Tibial nerve (tissue), 4 donors: ENCODE results near the gene LAMC3.

Source experiments
- CTCF ChIP-seq, 5 experiments: fragments of 200-600 bp in 3 of 5; fragments of 450-650 bp in 2 of 5; sonication (generic) in 3 of 5; IDR thresholded peaks; one replicate each; pipeline ENCODE4 v1.5.1; 2016 to 2019; ENCODE audit warnings: antibody characterized with exemption in 5 of 5, mild to moderate bottlenecking in 3 of 5, moderate library complexity in 2 of 5
- EP300 ChIP-seq, 2 donors: sonication (generic); formaldehyde crosslinking; IDR thresholded peaks; one replicate each; pipeline ENCODE4 v1.6.1; 2017; ENCODE audit warnings: antibody characterized with exemption in 2 of 2, mild to moderate bottlenecking in 1 of 2
- POLR2A ChIP-seq, 2 donors: fragments of 450-650 bp; IDR thresholded peaks; one replicate each; pipeline ENCODE4 v1.6.1; 2017; ENCODE audit warnings: antibody characterized with exemption in 2 of 2, mild to moderate bottlenecking in 2 of 2, moderate library complexity in 2 of 2

- no peak for TF ChIP-seq POLR2A (IDR thresholded peaks at IDR 0.05)
- no peak for TF ChIP-seq CTCF (IDR thresholded peaks at IDR 0.05)
- no peak for TF ChIP-seq EP300 (IDR thresholded peaks at IDR 0.05)
Measured at GRCh38 chr9:131037335-131038255, 28.6 kb downstream of the LAMC3 start.
